ENCODE measurements around the gene AGGF1.
"Not testable (repeated sequence)": the region's sequence is repeated elsewhere in the genome, so short reads cannot be mapped to it uniquely, and the experiment has no call there.

AGGF1 gene

DNA sequence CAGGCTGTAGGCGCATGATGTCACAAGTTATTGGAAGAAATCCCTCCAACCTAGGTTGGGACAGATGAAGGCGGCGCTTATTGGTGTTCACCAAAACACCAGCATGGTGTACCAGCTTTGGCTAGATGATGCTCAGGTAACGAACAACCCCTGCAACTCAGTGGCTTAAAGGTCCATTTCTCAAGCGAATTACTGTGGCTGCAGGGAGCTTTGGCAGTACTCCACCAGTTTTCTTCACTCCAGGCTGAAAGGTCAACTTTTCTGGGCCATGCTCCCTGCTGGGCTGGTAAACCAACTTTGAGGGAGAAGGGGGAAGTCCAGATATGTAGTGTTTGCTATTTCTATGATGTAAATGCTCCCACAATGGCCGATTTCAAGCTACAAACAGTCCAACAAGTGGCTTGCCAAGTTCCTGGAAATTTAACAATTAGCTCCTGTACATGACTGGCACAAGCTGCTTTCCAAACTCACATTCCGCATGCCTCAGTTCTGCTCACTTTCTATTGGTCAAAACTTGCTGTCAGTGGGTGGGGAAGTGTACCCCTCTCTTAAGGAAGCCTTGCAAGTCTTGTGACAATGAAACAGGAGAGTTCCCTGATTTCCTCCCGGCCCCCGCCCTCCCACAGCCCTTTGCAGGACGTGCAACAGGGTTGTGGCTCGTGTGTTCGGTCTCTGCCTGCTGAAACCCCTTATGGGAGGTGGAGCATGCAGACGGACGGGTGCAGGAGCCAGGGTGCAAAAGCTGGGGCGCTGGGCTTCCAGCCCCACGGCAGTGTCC, 57.5 kb downstream of the AGGF1 start:
- FAIRE-seq: no peak

DNA sequence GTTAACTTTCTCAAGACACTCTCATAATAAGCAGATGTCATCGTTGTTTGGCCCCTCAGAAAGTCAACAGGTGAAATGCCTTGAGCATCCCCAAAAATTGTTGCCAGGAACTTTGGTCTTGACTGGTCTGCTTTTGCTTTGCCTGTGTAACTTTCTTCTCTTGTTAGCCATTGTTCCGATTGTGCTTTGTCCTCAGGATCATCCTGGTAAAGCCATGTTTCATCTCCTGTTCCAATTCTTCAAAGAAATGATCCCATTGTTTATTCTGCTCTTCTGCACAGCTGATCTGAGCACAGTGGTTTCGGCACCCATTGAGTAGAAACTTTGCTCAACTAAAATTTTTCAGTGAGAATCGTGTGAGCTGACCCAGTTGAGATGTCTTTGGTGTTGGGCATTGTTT, 65.0 kb downstream of the AGGF1 start:
- no peak for FAIRE-seq

DNA sequence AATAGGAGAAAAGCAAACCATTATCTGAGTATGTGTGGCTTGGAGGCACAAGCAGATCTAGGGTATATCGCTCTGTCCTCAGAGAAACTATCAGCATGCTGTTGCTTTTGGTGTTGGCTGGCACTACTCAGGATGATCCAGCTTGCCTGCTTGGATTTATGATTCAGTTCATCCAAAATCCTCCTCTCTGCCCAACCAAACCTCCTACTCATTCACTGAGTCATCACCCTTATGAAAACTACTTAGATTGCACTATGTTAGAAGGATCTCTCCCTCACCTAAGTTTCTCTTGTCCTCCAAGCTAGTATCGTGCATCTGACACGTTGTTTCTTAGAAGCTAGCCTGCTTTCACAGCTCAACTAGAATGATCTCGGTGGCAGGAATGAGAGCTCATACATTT, 71.1 kb downstream of the AGGF1 start:
- no peak for FAIRE-seq

DNA sequence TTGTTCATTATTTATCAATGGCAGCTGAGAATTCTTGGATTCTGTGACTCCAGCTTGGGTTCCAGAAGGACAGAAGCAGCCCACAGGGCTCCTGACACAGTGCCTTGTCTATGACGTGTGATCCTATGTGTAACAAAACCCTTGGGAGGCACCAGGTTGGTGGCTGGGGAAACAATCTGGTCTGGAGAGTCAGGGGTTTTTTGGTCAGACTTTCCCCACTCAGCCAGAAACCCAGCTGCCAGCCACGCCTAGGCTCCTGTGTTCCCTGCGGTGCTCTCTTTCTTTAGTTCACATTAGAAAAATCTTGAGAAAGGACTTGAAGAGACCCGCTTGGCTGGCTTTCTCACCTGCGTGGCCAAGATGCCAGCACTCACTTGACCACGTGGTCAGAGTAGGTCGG, 72.3 kb downstream of the AGGF1 start:
- no peak for FAIRE-seq

DNA sequence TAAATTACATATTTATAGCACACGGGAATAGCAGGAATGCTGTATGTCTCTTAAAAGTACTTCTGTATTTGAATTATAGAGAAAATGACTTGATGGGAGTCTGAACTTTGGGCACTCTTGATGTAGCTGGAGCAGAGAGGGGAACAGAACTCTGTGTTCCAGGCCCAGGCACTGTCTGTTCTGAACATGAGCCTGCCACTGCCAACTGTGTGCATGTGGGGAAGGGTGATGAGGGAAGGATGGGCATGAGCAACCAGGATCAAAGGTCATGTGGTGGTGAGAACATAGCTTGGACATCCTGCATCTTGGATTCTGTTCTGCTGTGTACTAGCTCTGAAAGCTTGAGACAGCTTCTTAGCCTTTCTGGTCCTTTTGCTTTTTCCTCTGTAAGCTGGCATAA, 73.3 kb downstream of the AGGF1 start:
- no peak for FAIRE-seq

DNA sequence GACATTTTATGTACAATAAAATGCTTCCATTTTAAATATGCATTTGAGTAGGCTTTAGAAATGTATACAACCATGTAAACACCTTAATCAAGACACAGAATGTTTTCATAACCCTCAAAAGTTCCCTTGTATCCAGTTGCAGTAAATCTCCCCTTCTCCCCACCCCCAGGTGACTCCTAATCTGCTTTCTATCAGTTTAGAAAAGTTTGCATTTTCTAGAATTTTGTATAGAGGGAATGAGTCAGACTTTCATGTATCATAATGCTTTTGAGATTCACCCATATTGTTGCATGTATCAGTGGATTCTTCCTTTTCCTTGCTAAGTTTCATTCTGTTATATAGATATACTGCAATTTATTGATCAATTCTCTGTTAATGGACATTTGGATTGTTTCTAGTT, 74.6 kb downstream of the AGGF1 start:
- FAIRE-seq: no peak

DNA sequence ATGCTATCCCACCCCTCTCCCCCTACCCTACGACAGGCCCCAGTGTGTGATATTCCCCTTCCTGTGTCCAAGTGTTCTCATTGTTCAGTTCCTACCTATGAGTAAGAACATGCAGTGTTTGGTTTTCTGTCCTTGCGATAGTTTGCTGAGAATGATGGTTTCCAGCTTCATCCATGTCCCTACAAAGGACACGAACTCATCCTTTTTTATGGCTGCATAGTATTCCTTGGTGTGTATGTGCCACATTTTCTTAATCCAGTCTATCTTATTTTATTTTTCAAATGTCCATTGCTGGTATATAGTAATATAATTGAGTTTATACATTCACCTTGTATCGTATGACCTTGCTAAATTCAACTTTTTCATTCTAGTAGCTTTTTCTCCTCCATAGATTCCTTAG, 76.8 kb downstream of the AGGF1 start:
- not testable (repeated sequence) for FAIRE-seq
